Large intestine (tissue), 12 donors: ENCODE data around the gene DPM3. TPM values are rescaled to one million over a fixed set of nuclear protein-coding genes. Genes with fewer than 3 reads are reported as not detected.
"Not testable (repeated sequence)": the region's sequence is repeated elsewhere in the genome, so short reads cannot be mapped to it uniquely, and the experiment has no call there.

ENCODE experiments used
- DNase-seq, 2 donors: peaks; one replicate each; pipeline versions ENCODE4 v3.0.0 to v3.0.0-alpha.2; 2013
- H3K27ac ChIP-seq: one replicate; pipeline ENCODE4 v1.5.1; 2013; ENCODE audit warnings: low read length
- H3K27me3 ChIP-seq: 2 replicates; pipeline ENCODE4 v1.6.1; 2013; ENCODE audit warnings: low read length; ENCODE audit not compliant: control insufficient read depth, insufficient read depth
- H3K36me3 ChIP-seq: 2 replicates; pipeline ENCODE4 v1.6.1; 2013; ENCODE audit warnings: low read length; ENCODE audit not compliant: control insufficient read depth, insufficient read depth
- H3K4me1 ChIP-seq: one replicate; pipeline ENCODE4 v1.6.1; 2013; ENCODE audit warnings: low read length; ENCODE audit not compliant: control insufficient read depth, insufficient read depth
- H3K4me3 ChIP-seq: one replicate; pipeline ENCODE4 v1.5.1; 2013; ENCODE audit warnings: low read length
- H3K9me3 ChIP-seq: one replicate; pipeline ENCODE4 v1.6.1; 2013; ENCODE audit warnings: mild to moderate bottlenecking, low read depth, low read length, moderate library complexity; ENCODE audit not compliant: control insufficient read depth
- WGBS: methylation state at CpG from one replicate; pipeline ENCODE4 v1.1.5; 2013; ENCODE audit warnings: low lambda C conversion rate; ENCODE audit not compliant: insufficient coverage; 5-methylcytosine and 5-hydroxymethylcytosine counted together
- long read RNA-seq, 11 donors: transcript quantifications; one replicate each; lab custom pipeline, GENCODE V29; 2026
- polyA plus RNA-seq: library from polyadenylated mRNA; unstranded; fragments of 120-200 nt; gene quantifications from one replicate; pipeline ENCODE4 v1.2.1, GENCODE V29; 2013

Gene DPM3, protein sequence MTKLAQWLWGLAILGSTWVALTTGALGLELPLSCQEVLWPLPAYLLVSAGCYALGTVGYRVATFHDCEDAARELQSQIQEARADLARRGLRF
- polyA plus RNA-seq: 59.1 TPM
- long read RNA-seq, donor 1, transcript DPM3-203 (2 exons, 409 nt): major isoform, 15 of 33 reads
- long read RNA-seq, donor 1, transcript DPM3-202 (1 exons, 517 nt): major isoform, 15 of 33 reads
- long read RNA-seq, donor 1, partial matches to known transcripts: 0 of 33 reads
- long read RNA-seq, donor 1, other reads (novel, unspliced or antisense): 0 of 33 reads
- long read RNA-seq, donor 2, transcript DPM3-203 (2 exons, 409 nt): major isoform, 26 of 58 reads
- long read RNA-seq, donor 2, transcript DPM3-202 (1 exons, 517 nt): minor isoform, 18 of 58 reads
- long read RNA-seq, donor 2, transcript DPM3-201 (2 exons, 486 nt): minor isoform, 14 of 58 reads
- long read RNA-seq, donor 2, partial matches to known transcripts: 0 of 58 reads
- long read RNA-seq, donor 2, other reads (novel, unspliced or antisense): 0 of 58 reads
- long read RNA-seq, donor 3: 0 reads
- long read RNA-seq, donor 4, partial matches to known transcripts: 0 of 8 reads
- long read RNA-seq, donor 4, other reads (novel, unspliced or antisense): 0 of 8 reads
- long read RNA-seq, donor 5, transcript DPM3-202 (1 exons, 517 nt): minor isoform, 8 of 28 reads
- long read RNA-seq, donor 5, transcript DPM3-203 (2 exons, 409 nt): major isoform, 18 of 28 reads
- long read RNA-seq, donor 5, partial matches to known transcripts: 0 of 28 reads
- long read RNA-seq, donor 5, other reads (novel, unspliced or antisense): 0 of 28 reads
- long read RNA-seq, donor 6, transcript DPM3-202 (1 exons, 517 nt): minor isoform, 13 of 47 reads
- long read RNA-seq, donor 6, transcript DPM3-203 (2 exons, 409 nt): major isoform, 30 of 47 reads
- long read RNA-seq, donor 6, partial matches to known transcripts: 0 of 47 reads
- long read RNA-seq, donor 6, other reads (novel, unspliced or antisense): 0 of 47 reads
- long read RNA-seq, donor 7, transcript DPM3-201 (2 exons, 486 nt): minor isoform, 5 of 32 reads
- long read RNA-seq, donor 7, transcript DPM3-203 (2 exons, 409 nt): major isoform, 19 of 32 reads
- long read RNA-seq, donor 7, transcript DPM3-202 (1 exons, 517 nt): minor isoform, 8 of 32 reads
- long read RNA-seq, donor 7, partial matches to known transcripts: 0 of 32 reads
- long read RNA-seq, donor 7, other reads (novel, unspliced or antisense): 0 of 32 reads
- long read RNA-seq, donor 8, transcript DPM3-201 (2 exons, 486 nt): minor isoform, 10 of 72 reads
- long read RNA-seq, donor 8, transcript DPM3-203 (2 exons, 409 nt): major isoform, 49 of 72 reads
- long read RNA-seq, donor 8, transcript DPM3-202 (1 exons, 517 nt): minor isoform, 13 of 72 reads
- long read RNA-seq, donor 8, partial matches to known transcripts: 0 of 72 reads
- long read RNA-seq, donor 8, other reads (novel, unspliced or antisense): 0 of 72 reads
- long read RNA-seq, donor 9, transcript DPM3-201 (2 exons, 486 nt): minor isoform, 10 of 62 reads
- long read RNA-seq, donor 9, transcript DPM3-203 (2 exons, 409 nt): major isoform, 28 of 62 reads
- long read RNA-seq, donor 9, transcript DPM3-202 (1 exons, 517 nt): minor isoform, 24 of 62 reads
- long read RNA-seq, donor 9, partial matches to known transcripts: 0 of 62 reads
- long read RNA-seq, donor 9, other reads (novel, unspliced or antisense): 0 of 62 reads
- long read RNA-seq, donor 10, transcript DPM3-202 (1 exons, 517 nt): minor isoform, 11 of 47 reads
- long read RNA-seq, donor 10, transcript DPM3-201 (2 exons, 486 nt): minor isoform, 8 of 47 reads
- long read RNA-seq, donor 10, transcript DPM3-203 (2 exons, 409 nt): major isoform, 28 of 47 reads
- long read RNA-seq, donor 10, partial matches to known transcripts: 0 of 47 reads
- long read RNA-seq, donor 10, other reads (novel, unspliced or antisense): 0 of 47 reads
- long read RNA-seq, donor 11, transcript DPM3-203 (2 exons, 409 nt): major isoform, 26 of 39 reads
- long read RNA-seq, donor 11, transcript DPM3-202 (1 exons, 517 nt): minor isoform, 10 of 39 reads
- long read RNA-seq, donor 11, partial matches to known transcripts: 0 of 39 reads
- long read RNA-seq, donor 11, other reads (novel, unspliced or antisense): 0 of 39 reads

DNA sequence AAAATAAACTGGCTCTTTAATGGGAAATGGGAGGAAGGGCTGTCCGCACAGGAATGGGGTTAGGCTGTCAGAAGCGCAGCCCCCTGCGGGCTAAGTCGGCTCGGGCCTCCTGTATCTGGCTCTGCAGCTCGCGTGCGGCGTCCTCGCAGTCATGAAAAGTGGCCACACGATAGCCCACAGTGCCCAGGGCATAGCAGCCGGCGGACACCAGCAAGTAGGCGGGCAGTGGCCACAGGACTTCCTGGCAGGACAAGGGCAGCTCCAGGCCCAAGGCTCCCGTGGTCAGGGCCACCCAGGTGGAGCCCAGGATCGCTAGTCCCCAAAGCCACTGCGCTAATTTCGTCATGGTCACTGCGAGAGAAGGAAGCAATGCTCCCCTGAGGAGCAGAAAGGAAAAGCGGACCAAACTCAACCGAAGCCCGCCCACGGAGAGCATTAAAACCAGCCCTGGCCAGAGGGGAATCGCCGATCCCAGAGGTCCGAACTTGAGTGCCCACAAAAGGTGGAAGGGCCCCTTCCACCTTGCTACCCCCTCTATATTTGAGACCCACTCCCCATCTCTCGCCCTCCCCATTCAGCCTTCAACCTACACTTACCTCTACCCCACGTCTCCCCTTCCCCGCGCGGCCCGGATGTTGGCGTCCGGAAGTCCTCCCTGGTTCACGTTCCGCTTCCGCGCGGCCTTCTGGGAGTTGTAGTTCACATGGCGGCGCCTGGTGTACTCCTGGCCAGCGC, at the start of gene DPM3:
Gene DPM3, minus strand, starts transcription at position 637 of the 735 bp plus-strand sequence. Its CDS starts 291 bp downstream, at position 346.
- peak; percentile 74 to 85 for DNase-seq
- H3K36me3 ChIP-seq: peaks cover 12% of the 10 kb centered on the region
- no peaks in the 10 kb centered on the region for H3K9me3 ChIP-seq
- no CpG with 5 or more reads among the region's 42 CpGs for WGBS
- no peaks in the 10 kb centered on the region for H3K27me3 ChIP-seq
- peak within 1 kb of the TSS; percentile 78 for H3K27ac ChIP-seq
- H3K4me3 ChIP-seq: peak within 1 kb of the TSS; percentile 64
- H3K4me1 ChIP-seq: peaks cover 19% of the 10 kb centered on the region

DNA sequence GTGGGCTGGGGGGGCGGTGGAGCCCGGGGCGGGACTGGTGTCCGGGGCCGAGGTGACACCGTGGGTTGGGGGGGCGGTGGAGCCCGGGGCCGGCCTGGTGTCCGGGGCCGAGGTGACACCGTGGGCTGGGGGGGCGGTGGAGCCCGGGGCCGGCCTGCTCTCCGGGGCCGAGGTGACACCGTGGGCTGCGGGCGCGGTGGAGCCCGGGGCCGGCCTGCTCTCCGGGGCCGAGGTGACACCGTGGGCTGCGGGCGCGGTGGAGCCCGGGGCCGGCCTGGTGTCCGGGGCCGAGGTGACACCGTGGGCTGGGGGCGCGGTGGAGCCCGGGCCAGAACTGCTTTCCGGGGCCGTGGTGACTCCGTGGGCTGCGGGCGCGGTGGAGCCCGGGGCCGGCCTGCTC, 49.6 kb upstream of the DPM3 start:
- H3K4me1 ChIP-seq: peaks cover 44% of the 10 kb centered on the region
- not testable (repeated sequence) for H3K27ac ChIP-seq, H3K4me3 ChIP-seq, DNase-seq, H3K9me3 ChIP-seq, H3K36me3 ChIP-seq, H3K27me3 ChIP-seq
- WGBS: no CpG with 5 or more reads among the region's 45 CpGs

DNA sequence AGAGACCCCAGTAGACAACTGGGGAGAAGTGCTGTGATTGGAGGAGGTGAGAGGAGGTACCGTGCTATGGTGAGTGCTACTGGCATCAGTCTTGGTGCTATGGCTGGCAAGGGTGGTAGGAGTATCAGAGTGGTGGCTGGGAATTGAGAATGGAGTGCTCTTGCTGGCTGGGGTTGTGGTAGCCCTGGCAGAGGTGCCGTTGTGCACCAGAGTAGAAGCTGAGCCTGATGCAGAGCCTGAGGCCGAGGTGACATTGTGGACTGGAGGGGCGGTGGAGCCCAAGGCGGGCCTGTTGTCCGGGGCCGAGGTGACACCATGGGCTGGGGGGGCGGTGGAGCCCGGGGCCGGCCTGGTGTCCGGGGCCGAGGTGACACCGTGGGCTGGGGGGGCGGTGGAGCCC, 47.9 kb upstream of the DPM3 start:
- Histone ChIP-seq H3K4me3 (no peak overlapping the region), H3K36me3 (no peaks in the 10 kb centered on the region), H3K9me3 (no peaks in the 10 kb centered on the region), H3K27me3 (no peaks in the 10 kb centered on the region), H3K27ac (no peak overlapping the region), H3K4me1 (peaks cover 35% of the 10 kb centered on the region)
- WGBS: 100% methylated on average over 1 of the region's 14 CpGs
- DNase-seq: no peak

DNA sequence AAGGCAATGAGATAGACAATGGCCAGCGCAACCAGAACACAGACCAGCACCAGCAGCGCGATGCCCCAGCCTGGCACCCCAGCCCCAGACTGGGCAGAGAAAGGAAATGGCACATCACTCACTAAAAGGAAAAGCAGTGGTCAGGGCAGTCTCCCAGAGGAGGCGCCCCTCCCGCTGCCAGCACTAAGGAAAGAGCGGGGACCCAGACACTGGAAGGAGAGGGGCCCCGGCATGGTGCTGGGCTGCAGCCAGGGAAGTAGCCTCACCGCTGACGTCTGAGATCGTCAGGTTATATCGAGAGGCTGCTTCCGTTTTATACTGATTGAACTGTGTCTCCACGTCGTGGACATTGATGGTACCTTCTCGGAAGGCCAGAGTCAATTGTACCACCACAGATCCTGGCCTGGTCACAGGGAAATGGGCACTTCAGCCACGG, 47.1 kb upstream of the DPM3 start:
- no peaks in the 10 kb centered on the region for H3K9me3 ChIP-seq
- H3K36me3 ChIP-seq: no peaks in the 10 kb centered on the region
- H3K4me1 ChIP-seq: peaks cover 29% of the 10 kb centered on the region
- H3K27ac ChIP-seq: no peak overlapping the region
- DNase-seq: no peak
- WGBS: no CpG with 5 or more reads among the region's 16 CpGs
- no peak overlapping the region for H3K4me3 ChIP-seq
- no peaks in the 10 kb centered on the region for H3K27me3 ChIP-seq

DNA sequence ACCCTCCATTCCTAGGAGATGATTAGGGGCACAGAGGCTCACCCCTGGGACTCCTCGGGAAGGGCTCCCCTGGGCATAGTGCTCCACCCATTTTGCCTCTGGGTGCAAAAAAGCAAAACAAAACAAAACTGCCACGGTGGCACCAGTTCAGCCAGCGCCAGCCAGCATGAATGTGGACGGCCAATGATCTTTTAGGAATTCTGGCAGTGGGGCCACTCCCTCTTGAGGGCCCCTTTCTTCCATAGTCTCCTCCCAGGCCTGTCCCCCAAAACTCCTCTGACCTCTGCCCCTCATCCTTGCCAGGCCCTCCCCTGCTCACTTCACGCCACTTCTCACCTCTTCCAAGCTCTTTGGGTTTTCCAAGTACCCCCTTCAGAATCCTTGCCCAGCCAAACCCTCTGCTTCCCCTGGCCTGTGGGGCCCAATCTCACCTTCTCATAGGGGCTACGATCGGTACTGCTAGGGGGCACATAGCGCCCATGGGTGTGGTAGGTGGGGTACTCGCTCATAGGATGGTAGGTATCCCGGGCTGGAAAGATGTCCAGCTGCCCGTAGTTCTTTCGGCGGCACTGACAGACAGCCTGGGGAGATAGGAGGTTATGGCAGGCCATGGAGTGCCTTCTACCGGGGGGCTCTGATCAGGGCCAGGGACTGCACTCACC, 46.6 kb upstream of the DPM3 start:
- Histone ChIP-seq H3K36me3 (no peaks in the 10 kb centered on the region), H3K4me1 (peaks cover 26% of the 10 kb centered on the region), H3K27me3 (no peaks in the 10 kb centered on the region), H3K4me3 (no peak overlapping the region), H3K9me3 (no peaks in the 10 kb centered on the region), H3K27ac (peak overlapping the region; percentile 35)
- 40% methylated on average over 1 of the region's 14 CpGs for WGBS
- DNase-seq: no peak

DNA sequence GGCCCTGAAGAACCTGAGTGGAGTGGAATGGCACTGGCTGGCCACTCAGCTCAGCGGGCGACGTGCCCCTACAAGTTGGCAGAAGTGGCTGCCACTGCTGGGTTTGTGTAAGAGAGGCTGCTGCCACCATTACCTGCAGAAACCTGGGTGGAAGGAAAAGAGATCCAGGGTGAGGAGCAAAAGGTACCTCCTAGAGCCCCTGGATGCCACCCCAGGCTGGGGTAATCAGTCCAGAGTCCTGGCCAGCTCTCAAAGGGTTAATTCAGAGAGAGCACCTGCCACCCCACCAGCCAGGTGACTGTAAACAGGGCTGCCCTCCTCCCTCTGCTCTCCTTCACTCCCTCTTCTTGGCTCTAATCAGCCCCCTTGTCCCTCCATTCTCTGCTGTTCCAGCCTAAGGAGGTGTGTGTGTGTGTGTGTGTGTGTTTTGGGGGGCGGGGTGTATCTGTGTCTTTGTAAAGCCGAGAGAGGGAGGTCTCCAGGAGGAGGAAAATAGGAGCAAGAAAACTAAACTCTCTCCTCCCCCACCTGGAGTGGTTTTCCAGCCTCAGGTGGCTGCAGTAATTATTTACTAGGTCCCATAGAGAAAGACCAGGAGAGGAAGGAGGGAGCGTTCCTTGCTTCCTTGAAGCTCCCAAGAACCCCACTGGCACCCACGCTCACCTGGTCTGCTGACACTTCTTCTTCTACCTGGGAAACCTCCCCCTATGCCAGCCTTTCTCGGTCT, 45.9 kb upstream of the DPM3 start:
- Histone ChIP-seq H3K27ac (peak overlapping the region; percentile 35), H3K9me3 (no peaks in the 10 kb centered on the region), H3K4me3 (no peak overlapping the region), H3K4me1 (peaks cover 26% of the 10 kb centered on the region), H3K27me3 (no peaks in the 10 kb centered on the region), H3K36me3 (no peaks in the 10 kb centered on the region)
- DNase-seq: peak in 1 of 2 donors; percentile 71
- no CpG with 5 or more reads among the region's 8 CpGs for WGBS

DNA sequence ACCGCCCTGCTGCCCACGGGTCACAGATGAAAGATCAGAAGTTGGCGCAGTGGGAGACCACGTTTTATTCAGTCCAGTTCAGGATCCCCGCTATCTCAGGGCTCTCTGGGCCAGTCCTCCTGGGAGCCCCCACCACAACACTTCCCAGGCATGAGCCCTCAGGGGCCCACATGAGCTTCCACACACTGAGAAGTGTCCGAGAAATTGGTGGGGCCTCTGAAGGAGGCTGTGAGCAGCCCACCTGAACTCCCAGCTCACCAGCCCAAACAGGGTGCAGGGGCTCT, 45.4 kb upstream of the DPM3 start:
- Histone ChIP-seq H3K4me3 (no peak overlapping the region), H3K9me3 (no peaks in the 10 kb centered on the region)

More for the DNA sequence above, 45.4 kb upstream of the DPM3 start:
- Histone ChIP-seq H3K4me1 (peaks cover 26% of the 10 kb centered on the region), H3K36me3 (no peaks in the 10 kb centered on the region), H3K27me3 (no peaks in the 10 kb centered on the region), H3K27ac (no peak overlapping the region)
- WGBS: no CpG with 5 or more reads among the region's 6 CpGs
- DNase-seq: no peak
